ENCODE results near the gene ATP6V1G1. TPM values are rescaled to one million over a fixed set of nuclear protein-coding genes. Genes with fewer than 3 reads are reported as not detected.

The ATP6V1G1 gene
- total RNA-seq, 1 donor from 2014 or later = 181 TPM

DNA sequence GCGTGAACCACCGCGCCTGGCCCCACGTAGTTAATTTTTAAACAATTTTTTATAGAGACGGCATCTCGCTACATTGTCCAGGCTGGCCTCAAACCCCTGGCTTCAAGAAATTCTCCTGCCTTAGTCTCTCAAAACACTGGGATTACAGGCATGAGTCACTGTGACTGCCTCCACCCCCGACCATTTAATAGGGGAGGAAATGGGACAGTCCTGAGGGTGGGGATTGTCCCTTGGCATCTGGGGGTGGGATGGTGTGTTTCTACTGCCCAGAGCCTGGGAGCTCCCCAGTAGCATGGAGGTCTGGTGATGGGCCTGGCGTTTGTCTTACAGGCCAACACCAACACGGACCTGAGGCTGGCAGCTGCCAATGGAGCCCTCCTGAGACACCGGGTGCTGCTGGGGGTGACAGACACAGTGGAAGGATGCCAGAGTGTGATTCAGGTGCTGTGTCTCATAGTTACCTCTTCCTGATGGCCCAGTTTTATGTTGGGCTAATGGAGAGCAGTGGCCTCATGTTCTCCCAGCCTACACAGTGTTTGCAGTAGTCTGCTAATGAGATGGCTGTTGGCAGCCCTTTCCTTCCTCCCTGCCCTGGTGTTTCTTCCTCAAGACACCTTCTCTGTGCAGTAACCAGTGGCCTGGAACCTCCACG lies 46.0 kb downstream of the ATP6V1G1 start:
- no peak for DNase-seq (ENCODE audit: low read depth)
- TF ChIP-seq, protein P1, sequence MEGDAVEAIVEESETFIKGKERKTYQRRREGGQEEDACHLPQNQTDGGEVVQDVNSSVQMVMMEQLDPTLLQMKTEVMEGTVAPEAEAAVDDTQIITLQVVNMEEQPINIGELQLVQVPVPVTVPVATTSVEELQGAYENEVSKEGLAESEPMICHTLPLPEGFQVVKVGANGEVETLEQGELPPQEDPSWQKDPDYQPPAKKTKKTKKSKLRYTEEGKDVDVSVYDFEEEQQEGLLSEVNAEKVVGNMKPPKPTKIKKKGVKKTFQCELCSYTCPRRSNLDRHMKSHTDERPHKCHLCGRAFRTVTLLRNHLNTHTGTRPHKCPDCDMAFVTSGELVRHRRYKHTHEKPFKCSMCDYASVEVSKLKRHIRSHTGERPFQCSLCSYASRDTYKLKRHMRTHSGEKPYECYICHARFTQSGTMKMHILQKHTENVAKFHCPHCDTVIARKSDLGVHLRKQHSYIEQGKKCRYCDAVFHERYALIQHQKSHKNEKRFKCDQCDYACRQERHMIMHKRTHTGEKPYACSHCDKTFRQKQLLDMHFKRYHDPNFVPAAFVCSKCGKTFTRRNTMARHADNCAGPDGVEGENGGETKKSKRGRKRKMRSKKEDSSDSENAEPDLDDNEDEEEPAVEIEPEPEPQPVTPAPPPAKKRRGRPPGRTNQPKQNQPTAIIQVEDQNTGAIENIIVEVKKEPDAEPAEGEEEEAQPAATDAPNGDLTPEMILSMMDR (conservative IDR thresholded peaks at IDR 0.05; ENCODE audit: low read depth, low read length) = no peak
- no peak overlapping the region for H3K4me3 ChIP-seq (ENCODE audit: low read depth, low read length)

DNA sequence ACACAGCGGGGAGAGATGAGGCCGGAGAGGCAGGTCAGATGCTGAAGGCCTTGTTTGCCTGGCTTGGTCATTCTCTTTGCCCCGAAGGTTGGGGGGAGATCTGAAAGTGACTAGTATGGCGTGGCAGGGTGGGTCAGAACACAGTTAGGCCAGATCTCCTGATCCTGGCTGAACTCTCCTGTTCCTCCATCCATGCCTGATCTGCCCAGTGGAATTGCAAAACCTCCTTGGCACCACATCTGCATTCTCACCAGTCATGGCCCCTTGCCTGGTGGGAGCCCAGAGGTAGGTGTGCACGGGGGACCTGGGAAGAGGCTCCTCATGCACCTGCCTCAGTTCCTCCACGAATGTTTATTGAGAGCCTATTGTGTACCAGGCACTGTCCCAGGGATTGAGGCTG lies 46.8 kb downstream of the ATP6V1G1 start:
- TF ChIP-seq, protein P1 (conservative IDR thresholded peaks at IDR 0.05; ENCODE audit: low read depth, low read length) = no peak

DNA sequence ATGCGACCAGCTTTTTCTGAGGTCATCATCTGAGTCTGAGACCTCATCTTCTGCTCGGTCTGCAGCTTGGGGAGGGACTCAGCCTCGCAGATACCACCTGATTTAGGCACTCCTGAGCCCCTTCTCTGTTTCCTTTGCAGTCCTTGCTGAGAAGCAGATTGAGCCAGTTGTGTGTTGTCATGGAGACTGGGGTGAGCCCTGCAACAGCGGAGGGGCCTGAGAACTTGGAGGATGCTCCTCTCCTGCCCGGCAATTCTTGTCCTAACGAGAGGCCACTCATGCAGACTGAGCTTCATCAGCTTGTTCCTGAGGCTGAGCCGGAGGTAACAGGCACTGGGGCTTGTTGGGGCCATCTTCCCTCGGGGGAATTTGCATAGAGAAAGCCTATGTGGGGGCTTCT lies 50.8 kb downstream of the ATP6V1G1 start:
- TF ChIP-seq, protein P1 (conservative IDR thresholded peaks at IDR 0.05; ENCODE audit: low read depth, low read length) = no peak

More for the DNA sequence above, 46.8 kb downstream of the ATP6V1G1 start:
- no peak overlapping the region for H3K4me3 ChIP-seq (ENCODE audit: low read depth, low read length)
- DNase-seq (ENCODE audit: low read depth) = no peak

DNA sequence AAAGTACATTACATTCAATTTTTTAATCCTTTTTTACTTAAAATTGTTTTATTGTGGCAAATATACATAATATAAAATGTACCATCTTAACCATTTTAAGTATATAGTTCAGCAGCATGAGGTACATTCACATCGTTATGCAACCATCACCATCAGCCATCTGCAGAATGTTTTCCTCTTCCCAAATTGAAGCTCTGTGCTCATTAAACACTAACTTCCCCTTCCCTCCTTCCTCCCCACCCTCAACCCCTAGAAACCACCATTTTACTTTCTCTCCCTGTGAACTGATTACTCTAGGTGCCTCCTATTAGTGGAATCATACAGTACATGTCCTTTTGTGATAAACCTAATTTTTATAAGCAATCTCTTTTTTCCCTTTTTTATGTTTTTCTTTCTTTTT lies 54.4 kb downstream of the ATP6V1G1 start:
- TF ChIP-seq, protein P1 (conservative IDR thresholded peaks at IDR 0.05; ENCODE audit: low read depth, low read length) = no peak
- DNase-seq (ENCODE audit: low read depth) = no peak
- H3K4me3 ChIP-seq (ENCODE audit: low read depth, low read length) = no peak overlapping the region

More for the DNA sequence above, 50.8 kb downstream of the ATP6V1G1 start:
- no peak overlapping the region for H3K4me3 ChIP-seq (ENCODE audit: low read depth, low read length)
- DNase-seq (ENCODE audit: low read depth) = no peak

DNA sequence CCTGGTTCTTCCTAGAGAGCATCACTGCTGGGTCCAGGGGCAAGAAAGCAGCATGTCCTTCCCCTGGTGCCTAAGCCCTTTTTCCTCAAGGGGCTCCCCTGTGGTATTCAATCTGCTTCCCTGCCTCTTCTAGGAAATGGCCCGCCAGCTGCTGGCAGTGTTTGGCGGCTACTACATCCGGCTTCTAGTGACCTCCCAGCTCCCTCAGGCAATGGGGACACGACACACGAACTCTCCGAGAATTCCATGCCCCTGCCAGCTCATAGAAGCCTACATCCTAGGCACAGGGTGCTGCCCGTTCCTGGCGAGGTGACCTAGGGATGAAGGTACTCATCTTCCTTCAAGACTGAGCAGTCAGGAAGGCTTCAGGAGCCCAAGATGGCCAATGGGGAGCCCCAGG lies 55.4 kb downstream of the ATP6V1G1 start:
- TF ChIP-seq, protein P1 (conservative IDR thresholded peaks at IDR 0.05; ENCODE audit: low read depth, low read length) = no peak
- no peak for DNase-seq (ENCODE audit: low read depth)
- H3K4me3 ChIP-seq (ENCODE audit: low read depth, low read length) = no peak overlapping the region

DNA sequence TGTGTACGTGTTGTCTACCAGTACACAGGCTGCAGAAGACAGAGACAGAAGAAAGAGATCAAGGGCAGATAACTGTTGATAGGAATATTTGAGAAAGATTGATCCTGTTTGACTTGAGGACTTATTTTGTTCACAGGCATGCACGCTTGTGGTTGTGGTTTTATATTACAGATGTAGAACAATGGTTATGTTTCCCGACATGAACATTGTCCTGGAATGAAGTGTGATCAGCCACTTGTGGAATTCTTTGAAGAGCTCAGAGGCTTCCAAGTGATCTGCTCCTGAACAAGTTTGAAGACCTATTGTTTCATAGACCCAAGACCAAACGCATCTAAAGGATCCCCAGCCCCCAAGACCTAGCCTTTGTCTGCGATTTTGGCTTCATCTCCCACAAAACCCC lies 56.3 kb downstream of the ATP6V1G1 start:
- TF ChIP-seq, protein P1 (conservative IDR thresholded peaks at IDR 0.05; ENCODE audit: low read depth, low read length) = no peak
- DNase-seq (ENCODE audit: low read depth) = no peak

More for the DNA sequence above, 56.3 kb downstream of the ATP6V1G1 start:
- H3K4me3 ChIP-seq (ENCODE audit: low read depth, low read length) = no peak overlapping the region

Other genes with a start within 250 kb of the ATP6V1G1 start
- gene AKNA, start 199.8 kb upstream of the ATP6V1G1 start, total RNA-seq = 14.6 and 20.4 TPM in 2 replicates
- 1.7 and 5.2 TPM in 2 replicates for gene WHRN, start 82.3 kb upstream of the ATP6V1G1 start, total RNA-seq
- gene TMEM268, start 23.5 kb downstream of the ATP6V1G1 start, total RNA-seq = 3.3 and 5.8 TPM in 2 replicates
- gene TEX53, start 70.0 kb downstream of the ATP6V1G1 start, total RNA-seq = not detected in 2 replicates
- not detected in 2 replicates for gene TEX48, start 94.4 kb downstream of the ATP6V1G1 start, total RNA-seq
- gene TNFSF15, start 218.3 kb downstream of the ATP6V1G1 start, total RNA-seq = 0.81 and 0.87 TPM in 2 replicates